Posterior vena cava (tissue), 2 donors: ENCODE data around the gene CABCOCO1. TPM values are rescaled to one million over a fixed set of nuclear protein-coding genes. Genes with fewer than 3 reads are reported as not detected.
"Not testable (repeated sequence)": the region's sequence is repeated elsewhere in the genome, so short reads cannot be mapped to it uniquely, and the experiment has no call there.

Source experiments
- DNase-seq: peaks from one replicate; pipeline ENCODE4 v3.0.0-alpha.2; 2020; ENCODE audit warnings: low spot score
- intact Hi-C, 2 donors: fragments of 100-400 bp; cut with DNase I; formaldehyde crosslinking; loops; one replicate each; pipeline versions ENCODE4 v1.14.1 to v1.14.2; 2022 to 2023
- total RNA-seq, 2 donors: library from RNA; stranded (reverse); fragmentation: NEBNext Ultra II Directional; extraction: Animal tissue kit (Norgen Biotek cat#: 25700); gene quantifications; one replicate each; pipeline ENCODE4 v1.2.1, GENCODE V29; 2021
- donor health status: DM: yes; HTN: yes; CAD: no.
- donor health status: DM: yes; HTN: yes; CAD: no.

The CABCOCO1 gene
- total RNA-seq, 2 donors from 2014 or later: 1.4 TPM

GRCh38 chr10:61639952-61640351 lies 22.8 kb upstream of the CABCOCO1 start:
- intact Hi-C loops: no loop called here
- no peak for DNase-seq

DNA sequence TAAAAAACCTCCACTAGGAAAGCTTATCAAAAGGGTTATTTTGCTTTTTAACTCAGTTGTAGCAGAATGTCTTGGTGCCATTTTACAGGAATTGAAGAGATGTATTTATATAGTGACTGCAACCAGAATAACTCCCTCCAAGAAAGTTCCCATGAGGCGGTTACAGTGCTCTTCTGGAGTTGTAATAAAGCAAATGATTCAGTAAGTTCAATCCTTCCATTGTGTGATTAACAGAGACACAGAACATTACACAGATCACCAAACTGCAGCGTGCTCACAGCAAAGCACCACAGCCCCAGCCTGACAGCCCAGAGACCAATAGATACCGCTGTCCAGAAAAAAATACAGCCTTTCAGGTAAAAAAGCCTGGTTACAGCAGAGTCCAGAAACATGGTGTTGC lies 21.9 kb upstream of the CABCOCO1 start:
- intact Hi-C loops: no loop called here
- no peak for DNase-seq

- intact Hi-C loops: no loop called here
- no peak for DNase-seq
Observed at GRCh38 chr10:61642150-61642571, 20.6 kb upstream of the CABCOCO1 start.

DNA sequence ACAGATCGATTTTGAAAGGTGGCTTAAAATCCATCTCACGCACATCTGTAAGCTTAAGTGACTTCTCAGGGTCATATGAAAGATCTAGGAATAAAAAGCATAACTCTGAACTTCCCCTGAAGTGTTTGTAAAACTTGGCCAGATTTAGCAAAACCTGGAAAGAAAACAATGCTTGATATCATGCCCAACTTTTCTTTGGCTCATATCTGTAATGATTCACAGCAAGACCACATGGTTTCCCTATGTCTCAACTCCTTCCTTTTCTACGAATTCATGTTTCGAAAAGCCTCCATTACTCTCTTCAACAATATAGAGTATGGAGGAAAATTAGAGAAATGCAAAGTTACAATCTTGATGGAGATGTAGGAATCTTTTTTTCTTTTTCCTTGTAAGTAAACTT lies 20.1 kb upstream of the CABCOCO1 start:
- intact Hi-C loops: no loop called here

DNA sequence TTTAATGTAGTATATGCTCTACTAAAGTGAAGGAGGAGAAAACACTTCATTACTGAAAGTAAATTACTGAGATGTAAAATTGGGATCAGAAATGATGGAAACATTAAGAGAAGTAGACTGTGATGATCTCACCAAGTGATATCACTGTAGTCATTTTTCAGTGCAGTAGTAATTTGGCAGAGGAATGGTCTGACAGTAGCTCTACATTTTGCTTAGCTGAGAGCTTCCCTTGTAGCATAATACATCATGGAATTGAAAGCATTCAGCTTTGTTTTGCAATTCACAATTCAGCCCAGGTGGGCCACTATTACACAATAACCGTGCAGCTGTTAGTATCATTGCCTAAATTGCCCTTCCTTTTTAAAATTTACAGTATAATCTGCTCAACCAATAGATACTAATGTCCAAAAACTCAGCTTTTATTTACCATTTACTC lies 19.4 kb upstream of the CABCOCO1 start:
- no peak for DNase-seq
- intact Hi-C loops: no loop called here

More for the DNA sequence above, 20.1 kb upstream of the CABCOCO1 start:
- DNase-seq: no peak

- DNase-seq: no peak
- intact Hi-C loops: no loop called here
Observed at GRCh38 chr10:61653699-61654098, 9.0 kb upstream of the CABCOCO1 start.

DNA sequence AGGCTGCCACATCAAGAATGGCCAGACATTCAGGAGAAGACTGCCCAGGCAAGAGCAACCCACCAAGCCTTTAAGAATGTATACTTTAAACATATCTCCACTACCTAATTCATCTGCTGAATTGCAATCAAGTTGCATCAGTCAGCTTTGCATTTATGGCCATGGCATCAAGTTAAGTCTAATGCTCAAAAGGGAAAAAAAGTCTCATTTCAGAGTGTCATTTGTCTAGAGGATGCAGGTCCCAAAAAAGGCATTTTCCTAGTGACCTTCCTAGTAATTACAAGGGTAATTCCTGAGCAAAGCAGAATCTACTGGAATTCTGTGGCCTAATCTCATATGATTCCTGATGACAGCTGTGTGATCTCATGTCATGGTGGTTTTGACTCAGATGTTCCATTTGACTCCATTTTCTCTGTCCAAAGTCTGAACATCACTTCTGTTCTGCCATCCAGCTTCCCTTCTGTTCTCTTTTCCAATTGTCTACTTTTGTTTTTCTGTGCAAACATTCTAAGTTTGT lies 7.3 kb upstream of the CABCOCO1 start:
- intact Hi-C loops: no loop called here
- no peak for DNase-seq

- intact Hi-C loops: no loop called here
- DNase-seq: no peak
Observed at GRCh38 chr10:61663466-61663865, 737 bp downstream of the CABCOCO1 start.

DNA sequence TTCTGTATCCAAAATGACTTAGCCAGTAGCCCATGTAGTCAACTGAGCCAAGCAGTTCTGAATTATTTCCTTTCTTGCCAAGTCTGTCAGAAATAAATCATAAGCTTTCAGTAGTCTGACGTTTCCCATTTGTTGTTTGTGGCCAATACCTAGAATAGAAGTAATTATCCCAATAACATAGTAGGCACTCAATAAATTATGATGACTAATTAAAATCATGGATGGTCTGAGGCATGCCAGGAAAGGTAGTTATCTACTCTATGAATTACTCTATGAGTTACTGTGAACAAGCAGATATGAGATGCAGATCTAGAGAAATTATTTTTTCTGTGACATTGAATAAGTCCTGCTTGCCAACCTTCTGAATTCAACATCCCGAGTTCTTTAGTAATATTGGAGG lies 2.3 kb downstream of the CABCOCO1 start:
- intact Hi-C loops: no loop called here
- no peak for DNase-seq

DNA sequence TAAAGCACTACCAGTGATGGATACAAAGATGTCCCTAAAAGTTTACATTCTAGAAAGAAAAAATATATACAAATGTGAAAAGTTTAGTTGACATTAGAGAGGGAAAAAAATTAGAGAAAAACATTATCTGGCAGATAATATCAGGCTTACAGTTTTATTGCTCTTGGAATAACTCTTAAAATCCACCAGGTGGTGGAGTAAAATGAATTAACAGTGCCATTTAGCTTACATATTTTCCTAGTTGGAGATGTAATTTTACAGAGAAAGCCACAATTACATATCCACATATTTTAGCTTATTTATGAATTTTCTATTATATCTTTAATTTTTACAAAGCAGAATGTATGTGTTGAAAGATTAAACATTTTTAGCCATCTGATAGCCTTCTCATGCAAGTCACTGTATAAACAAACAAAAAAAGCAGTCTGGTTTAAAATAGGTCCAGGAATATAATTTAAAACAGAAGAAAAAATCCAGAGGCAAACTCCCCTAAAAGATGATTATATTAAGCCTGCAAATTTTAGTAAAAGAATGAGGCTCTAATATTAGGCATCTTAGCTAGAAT lies 6.5 kb downstream of the CABCOCO1 start:
- intact Hi-C loops: no loop called here
- DNase-seq: no peak

DNA sequence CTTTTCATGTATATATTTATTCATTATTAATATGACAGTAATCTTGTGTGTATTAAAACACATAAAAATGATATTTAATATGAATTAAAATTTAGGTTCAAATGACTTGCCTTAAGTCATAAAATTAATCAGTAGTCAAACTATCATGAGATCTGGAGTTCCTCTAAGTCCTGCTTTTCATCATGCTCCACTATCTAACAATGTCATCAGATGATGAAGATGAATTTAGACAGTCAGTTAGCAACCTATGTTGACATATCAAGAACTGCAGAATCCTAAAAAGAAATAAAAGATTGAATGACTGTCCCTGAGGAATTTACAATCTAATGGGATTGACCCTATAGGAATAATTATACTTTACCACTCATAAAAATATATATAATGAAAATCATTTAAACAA lies 7.1 kb downstream of the CABCOCO1 start:
- intact Hi-C loops: no loop called here
- no peak for DNase-seq

DNA sequence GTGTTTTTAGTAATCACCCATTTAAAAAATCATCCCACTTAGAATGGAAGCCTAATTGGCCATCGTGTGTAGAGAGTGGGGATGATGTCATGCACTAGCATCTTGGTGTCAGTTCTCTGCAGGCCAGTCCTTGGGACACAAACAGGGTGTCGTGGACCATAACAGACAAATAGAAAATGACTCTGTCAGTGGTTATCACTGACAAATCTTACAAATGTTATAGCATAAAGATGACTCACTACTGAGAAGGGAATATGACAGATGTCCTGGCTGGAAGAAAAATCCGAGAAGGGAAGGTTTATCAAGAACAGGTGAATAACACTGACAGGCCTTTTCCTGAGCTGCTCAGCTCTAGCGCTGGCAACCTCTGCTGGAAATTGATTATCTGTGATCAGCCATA lies 10.6 kb downstream of the CABCOCO1 start:
- DNase-seq: no peak
- intact Hi-C loops: no loop called here

- DNase-seq: no peak
- intact Hi-C loops: no loop called here
Observed at GRCh38 chr10:61682323-61682722, 19.6 kb downstream of the CABCOCO1 start.

GRCh38 chr10:61683319-61683718 lies 20.6 kb downstream of the CABCOCO1 start:
- DNase-seq: no peak
- intact Hi-C loops: no loop called here

DNA sequence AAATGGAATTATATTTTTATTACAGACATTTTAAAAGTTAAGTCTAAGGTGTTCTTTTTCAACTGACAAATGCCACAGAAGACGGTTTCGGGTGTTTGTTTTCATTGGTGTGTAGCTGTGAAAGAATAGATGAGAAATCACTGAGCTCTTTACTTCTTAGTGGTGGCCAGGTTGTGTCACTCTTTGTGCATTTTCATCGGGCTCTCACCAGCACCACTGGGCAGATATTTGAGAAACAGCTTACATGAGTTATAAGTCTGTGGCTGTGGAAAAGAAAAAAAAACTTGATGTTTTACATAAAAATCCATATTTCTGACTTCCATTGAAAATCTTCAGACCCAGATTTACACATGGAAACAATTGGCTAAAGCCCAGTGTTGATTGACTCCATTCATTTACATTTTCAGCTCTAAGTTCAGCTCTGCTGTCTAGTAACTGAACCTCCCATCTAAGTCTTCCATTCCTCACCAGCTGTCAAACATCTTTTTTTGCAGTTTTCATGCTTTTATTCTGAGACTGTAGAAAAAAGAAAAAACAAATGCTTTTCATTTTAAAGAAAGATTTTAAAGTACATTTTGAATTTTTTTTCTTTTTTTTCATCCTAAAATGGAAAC lies 22.3 kb downstream of the CABCOCO1 start:
- intact Hi-C loops: no loop called here
- no peak for DNase-seq

DNA sequence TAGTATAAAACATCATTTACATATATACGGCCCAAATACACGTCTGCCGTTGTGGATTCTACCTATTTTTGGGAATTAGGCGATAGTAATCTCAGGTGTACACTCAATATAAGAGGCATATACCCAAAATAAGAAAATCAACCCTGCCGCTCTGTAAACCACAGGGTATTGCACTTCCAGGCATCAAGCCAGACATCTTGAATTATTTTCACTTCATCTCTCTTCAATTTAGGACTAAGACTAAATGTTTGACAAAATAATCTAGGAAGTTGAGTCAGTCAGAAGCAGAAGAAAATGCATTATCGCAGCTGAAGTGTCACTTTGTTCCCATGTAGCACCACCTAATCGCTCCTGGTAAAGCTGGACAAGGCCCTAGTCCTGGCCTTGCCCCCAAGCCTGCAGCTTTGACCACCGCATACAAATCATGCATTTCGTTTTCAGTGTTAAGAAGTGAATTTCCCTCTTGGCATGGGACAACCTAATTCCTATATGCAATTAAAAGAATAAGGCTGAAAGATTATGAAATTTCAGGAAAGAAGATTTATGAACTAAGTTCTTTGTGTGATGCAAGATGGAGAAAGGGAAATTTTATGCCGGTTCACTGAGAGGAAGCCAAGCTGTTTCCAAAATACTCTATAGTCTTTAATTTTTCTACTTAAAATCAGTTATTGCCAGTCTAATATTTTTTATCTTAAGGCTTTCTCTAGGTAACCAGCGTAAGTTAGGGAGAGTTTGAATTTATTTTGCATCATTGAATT lies 26.0 kb downstream of the CABCOCO1 start:
- intact Hi-C loops: no loop called here
- DNase-seq: no peak

- intact Hi-C loops, DNase-seq: not testable (repeated sequence)
Observed at GRCh38 chr10:61691667-61692066, 28.9 kb downstream of the CABCOCO1 start.

- intact Hi-C loops: no loop called here
Observed at GRCh38 chr10:61692447-61693010, 29.8 kb downstream of the CABCOCO1 start.

GRCh38 chr10:61698968-61699655 lies 36.4 kb downstream of the CABCOCO1 start:
- intact Hi-C loops: no loop called here

More at GRCh38 chr10:61692447-61693010, 29.8 kb downstream of the CABCOCO1 start:
- no peak for DNase-seq

More at GRCh38 chr10:61698968-61699655, 36.4 kb downstream of the CABCOCO1 start:
- no peak for DNase-seq
